K562 (cell line): ENCODE results near the gene CALML3. TPM values are rescaled to one million over a fixed set of nuclear protein-coding genes. Genes with fewer than 3 reads are reported as not detected.

Source experiments
- CBX1 ChIP-seq: sonication (generic); IDR thresholded peaks from 2 replicates; pipeline ENCODE4 v1.6.1; 2016; ENCODE audit warnings: antibody characterized with exemption, low read depth, mild to moderate bottlenecking
- CLOCK ChIP-seq: fragments of 250-450 bp; sonication (Bioruptor Pico); IDR thresholded peaks from 2 replicates; pipeline ENCODE4 v1.4.0; 2020; ENCODE audit warnings: mild to moderate bottlenecking, moderate library complexity, borderline replicate concordance
- DLX4 ChIP-seq: fragments of 250-450 bp; sonication (Bioruptor Pico); IDR thresholded peaks from 2 replicates; pipeline ENCODE4 v1.6.1; 2021; ENCODE audit warnings: mild to moderate bottlenecking
- MBD1 ChIP-seq: fragments of 250-450 bp; sonication (Bioruptor Pico); IDR thresholded peaks from 2 replicates; pipeline ENCODE4 v1.8.0; 2022; ENCODE audit warnings: inconsistent platforms
- SIX5 ChIP-seq, 2 experiments: IDR thresholded peaks; 2 replicates each; pipeline ENCODE4 v1.6.1; 2011; ENCODE audit warnings: low read length in 2 of 2, borderline replicate concordance in 1 of 2, low read depth in 1 of 2, mild to moderate bottlenecking in 1 of 2, moderate library complexity in 1 of 2; ENCODE audit not compliant: insufficient read depth in 1 of 2
- SNRNP70 ChIP-seq: fragments of 200-400 bp; formaldehyde crosslinking; optimal IDR thresholded peaks from 2 replicates; pipeline ENCODE3; 2017; ENCODE audit warnings: low read depth, low read length
- YY1 ChIP-seq, 3 experiments: IDR thresholded peaks; 2 replicates each; pipeline ENCODE4 v1.6.1; 2011; ENCODE audit warnings: low read length in 2 of 3, mild to moderate bottlenecking in 2 of 3, moderate library complexity in 2 of 3, borderline replicate concordance in 1 of 3, control low read depth in 1 of 3, low read depth in 1 of 3; ENCODE audit not compliant: insufficient read depth in 3 of 3, insufficient replicate concordance in 2 of 3, control insufficient read depth in 1 of 3, insufficient read length in 1 of 3; ENCODE audit errors: extremely low read depth in 1 of 3
- ZBTB26 ChIP-seq: fragments of 450-650 bp; formaldehyde crosslinking; IDR thresholded peaks from 2 replicates; pipeline ENCODE4 v1.4.0; 2022; ENCODE audit warnings: missing genetic modification characterization
- ZNF699 ChIP-seq: fragments of 250-450 bp; sonication (Bioruptor Pico); IDR thresholded peaks from 2 replicates; pipeline ENCODE4 v1.8.0; 2021; ENCODE audit warnings: mild to moderate bottlenecking, moderate library complexity; ENCODE audit not compliant: insufficient replicate concordance
- polyA plus RNA-seq, 8 experiments: library from polyadenylated mRNA; depleted of rRNA in 4 of 8; stranded (reverse) in 5 of 8; unstranded in 3 of 8; fragments of >200 nt; fragmentation: Nextera tagmentation in 2 of 8; fragmentation: Illumina TruSeq in 1 of 8; extraction: Ambion mirVana in 2 of 8; extraction: Trizol in 1 of 8; gene quantifications; 2 replicates each; pipeline versions ENCODE4 v1.2.1 to v1.2.3, GENCODE V29; 2011 to 2014; ENCODE audit warnings: inconsistent platforms in 1 of 8, missing spikeins in 1 of 8
- total RNA-seq, 7 experiments: library from RNA; depleted of rRNA in 6 of 7; stranded (reverse); fragments of >200 nt in 6 of 7; fragmentation: Illumina TruSeq in 2 of 7; extraction: Trizol in 2 of 7; gene quantifications; 2 replicates each; pipeline versions ENCODE4 v1.2.1 to v1.2.3, GENCODE V29; 2011 to 2021; ENCODE audit warnings: low replicate concordance in 1 of 7

CALML3 gene
- total and polyA plus RNA-seq, 9 of the 15 experiments (the other 6 are each of a cell fraction or from before 2014, with no cell fraction given): not detected

- TF ChIP-seq ZBTB26 (CRISPR knock-in tag): no peak
- TF ChIP-seq CBX1: 0 out of 2 replicates have a peak, but pooled peaks have one; percentile 56
- no peak for TF ChIP-seq ZNF699 (CRISPR knock-in tag)
- TF ChIP-seq SNRNP70: no peak
- TF ChIP-seq MBD1 (CRISPR knock-in tag): no peak
- no peak for TF ChIP-seq DLX4 (CRISPR knock-in tag)
- no peak for TF ChIP-seq YY1 (IDR thresholded peaks at IDR 0.05; ENCODE audit: borderline replicate concordance in 1 of 3, control insufficient read depth in 1 of 3, extremely low read depth in 1 of 3, insufficient read depth in 3 of 3, insufficient read length in 1 of 3, insufficient replicate concordance in 2 of 3, low read depth in 1 of 3, low read length in 2 of 3)
- TF ChIP-seq CLOCK (CRISPR knock-in tag): no peak
- TF ChIP-seq SIX5 (IDR thresholded peaks at IDR 0.05; ENCODE audit: borderline replicate concordance in 1 of 2, insufficient read depth in 1 of 2, low read depth in 1 of 2, low read length in 2 of 2): no peak
- TF ChIP-seq, all 486 proteins: peak for 10
These were observed 5.7 kb upstream of the CALML3 start (continued) for GRCh38 chr10:5519054-5519453.
